DMS79 (cell line): ENCODE data around the gene P2RX3.
"Not testable (repeated sequence)": the region's sequence is repeated elsewhere in the genome, so short reads cannot be mapped to it uniquely, and the experiment has no call there.

ENCODE experiments used
- DNase-seq: peaks from one replicate; lab custom pipeline; 2025; lab: John Stamatoyannopoulos, UW

The P2RX3 gene

DNA sequence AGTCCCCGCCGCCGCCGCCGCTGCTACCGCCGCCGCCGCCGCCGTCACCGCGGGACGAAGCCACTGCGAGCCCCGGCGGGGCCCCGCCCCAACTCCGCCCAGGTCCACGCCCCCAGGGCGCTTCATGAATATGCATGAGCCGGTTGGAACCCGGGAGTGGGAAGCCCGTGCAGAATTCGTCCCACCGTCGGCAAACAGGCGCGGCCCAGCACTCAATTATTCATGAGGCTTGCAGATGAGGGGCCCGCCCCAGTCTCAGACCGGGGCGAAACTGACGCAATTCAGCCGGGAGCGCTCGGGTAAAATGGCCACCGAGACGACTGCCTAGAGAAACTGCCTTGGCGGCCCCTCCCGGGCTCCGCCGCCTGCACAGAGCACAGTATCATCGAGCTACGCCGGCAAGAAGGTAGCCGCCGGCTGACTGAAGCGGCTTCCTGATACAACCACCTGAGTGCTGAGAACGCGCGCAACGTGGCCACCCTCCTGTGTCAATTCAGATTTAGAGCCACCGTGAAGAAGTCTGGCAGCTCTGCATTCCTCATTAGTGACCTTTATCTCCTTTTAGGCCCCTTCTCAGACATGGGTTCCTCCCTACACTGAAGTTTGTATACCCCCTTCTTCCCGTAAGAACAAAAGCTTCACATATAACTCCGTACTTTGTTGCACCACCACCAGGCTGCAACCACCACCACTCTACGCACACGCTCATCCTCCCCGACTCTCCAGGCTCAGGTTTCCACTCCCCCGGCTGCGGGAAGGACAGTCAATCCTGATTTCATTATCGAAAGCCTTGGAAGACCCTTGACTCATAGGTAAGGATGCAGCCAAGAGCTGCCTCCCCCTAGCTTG is 13.0 kb upstream of the P2RX3 start, which contains the start of gene TNKS1BP1:
Gene TNKS1BP1, minus strand, starts transcription at position 67 of the 849 bp plus-strand sequence. CDS start 3,067 bp downstream, outside the sequence.
- peak; percentile 93 for DNase-seq

DNA sequence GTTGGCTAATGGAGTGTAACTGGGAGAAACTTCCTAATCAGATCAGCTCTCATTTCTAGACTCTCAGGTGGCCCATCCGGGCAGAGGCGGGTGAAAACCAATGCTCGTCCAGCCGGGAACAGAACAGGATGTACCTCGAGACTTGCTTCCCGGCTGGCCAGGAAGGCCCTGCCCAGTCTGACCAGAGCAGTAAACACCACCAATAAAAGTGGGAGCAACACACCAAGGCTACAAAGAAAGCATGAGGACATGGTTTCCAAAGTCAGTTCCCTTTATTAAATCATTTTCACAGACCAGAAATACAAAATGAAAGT is 12.5 kb upstream of the P2RX3 start:
- no peak for DNase-seq

GRCh38 chr11:57327721-57328120 is 10.4 kb upstream of the P2RX3 start:
- DNase-seq = no peak

DNA sequence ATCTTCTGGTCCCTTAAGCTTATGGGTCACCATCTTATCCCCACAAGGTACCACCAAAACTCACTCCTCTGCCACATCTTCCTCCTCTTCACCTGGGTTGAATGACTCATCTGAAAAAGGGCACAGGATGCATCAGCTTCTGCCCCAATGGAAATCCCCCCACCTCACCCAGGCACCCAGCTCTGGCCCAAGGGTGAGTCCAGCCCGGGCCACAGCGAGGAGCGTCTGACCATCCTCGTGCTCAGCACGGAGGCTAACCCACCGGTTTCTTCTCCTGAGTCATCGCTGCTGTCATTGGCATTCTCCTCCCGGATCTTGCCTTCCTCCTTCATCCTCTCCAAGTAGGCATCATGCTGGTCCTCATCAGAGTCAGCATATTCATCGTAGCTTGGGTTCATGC is 8.1 kb upstream of the P2RX3 start:
- no peak for DNase-seq

GRCh38 chr11:57331720-57332119 is 6.4 kb upstream of the P2RX3 start:
- DNase-seq = no peak

- no peak for DNase-seq
These were observed 5.3 kb upstream of the P2RX3 start for GRCh38 chr11:57332694-57333440.

- no peak for DNase-seq
These were observed 3.2 kb upstream of the P2RX3 start for GRCh38 chr11:57335023-57335342.

- DNase-seq = peak; percentile 79
These were observed 2.6 kb upstream of the P2RX3 start, which contains the start of gene SSRP1 for GRCh38 chr11:57335343-57336110. Gene SSRP1 (minus strand): TSS chr11:57335892. CDS start chr11:57335121, 771 bp downstream.

DNA sequence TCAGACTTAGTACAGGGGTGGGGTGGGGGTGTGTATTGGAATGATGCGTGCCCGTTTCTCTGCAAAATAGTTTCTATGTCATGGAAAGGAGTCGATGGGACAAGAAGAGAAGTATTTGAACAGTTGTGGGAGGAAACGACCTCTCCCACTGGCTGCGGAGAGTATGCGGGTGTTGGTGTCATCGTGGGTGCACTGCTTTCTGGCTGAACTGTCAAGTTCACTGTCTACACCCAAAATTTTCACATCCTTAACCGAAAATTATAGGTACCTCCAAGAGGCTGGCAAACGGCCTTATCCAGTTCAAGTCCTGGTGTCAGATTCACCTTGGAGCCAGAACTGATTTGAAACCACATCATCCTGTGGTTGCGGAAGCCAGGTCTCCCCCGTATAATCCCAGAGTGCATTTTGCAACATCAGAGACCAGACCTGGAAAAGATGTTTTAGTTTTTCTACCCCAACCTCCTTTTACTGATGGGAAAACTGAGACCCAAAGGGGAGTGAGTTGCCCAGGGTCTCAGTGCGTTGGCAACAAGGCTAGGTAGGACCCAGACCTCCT is 2.0 kb upstream of the P2RX3 start:
- no peak for DNase-seq

GRCh38 chr11:57336856-57337255 is 1.3 kb upstream of the P2RX3 start:
- not testable (repeated sequence) for DNase-seq

GRCh38 chr11:57339328-57339727 is 1.2 kb downstream of the P2RX3 start:
- DNase-seq = no peak

- DNase-seq = no peak
These were observed 2.0 kb downstream of the P2RX3 start for GRCh38 chr11:57340039-57340615.

GRCh38 chr11:57341250-57341808 is 3.2 kb downstream of the P2RX3 start:
- no peak for DNase-seq

GRCh38 chr11:57342702-57343101 is 4.5 kb downstream of the P2RX3 start:
- DNase-seq = no peak

GRCh38 chr11:57343825-57344224 is 5.7 kb downstream of the P2RX3 start:
- DNase-seq = peak; percentile 70

- no peak for DNase-seq
These were observed 6.7 kb downstream of the P2RX3 start for GRCh38 chr11:57344826-57345225.

DNA sequence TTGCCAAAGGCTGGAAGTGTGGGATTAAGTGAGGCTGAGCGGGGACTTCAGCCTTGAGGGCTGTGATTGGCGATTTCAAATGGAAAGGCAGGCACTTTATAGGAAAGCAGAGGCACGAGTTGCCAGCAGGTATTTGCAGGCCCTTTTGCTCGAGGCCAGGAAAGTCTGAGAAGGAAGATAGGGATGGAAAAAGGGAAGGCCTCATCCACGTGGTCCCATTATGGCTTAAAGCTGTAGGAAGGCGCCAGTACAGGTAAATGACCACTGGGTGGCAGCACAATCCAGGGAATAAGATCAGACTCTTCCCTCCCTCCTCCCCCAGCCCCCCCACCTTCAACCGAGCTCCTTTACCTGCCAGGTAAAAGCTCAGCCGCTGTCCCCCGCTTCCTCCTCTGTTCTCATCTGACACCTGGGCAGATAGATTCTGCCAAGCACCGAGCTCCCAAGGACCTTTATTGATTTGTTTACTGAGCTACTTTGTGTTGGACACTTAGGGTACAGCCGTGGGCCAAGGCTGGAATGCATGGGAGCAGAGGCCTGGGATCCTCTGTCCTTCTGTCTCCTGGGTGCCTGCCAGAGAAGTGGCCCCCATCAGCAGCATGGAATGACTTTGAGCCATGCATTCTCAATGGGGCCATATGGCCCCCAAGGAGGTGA is 7.5 kb downstream of the P2RX3 start:
- peak; percentile 53 for DNase-seq

- DNase-seq = no peak
These were observed 9.2 kb downstream of the P2RX3 start for GRCh38 chr11:57347336-57347735.

DNA sequence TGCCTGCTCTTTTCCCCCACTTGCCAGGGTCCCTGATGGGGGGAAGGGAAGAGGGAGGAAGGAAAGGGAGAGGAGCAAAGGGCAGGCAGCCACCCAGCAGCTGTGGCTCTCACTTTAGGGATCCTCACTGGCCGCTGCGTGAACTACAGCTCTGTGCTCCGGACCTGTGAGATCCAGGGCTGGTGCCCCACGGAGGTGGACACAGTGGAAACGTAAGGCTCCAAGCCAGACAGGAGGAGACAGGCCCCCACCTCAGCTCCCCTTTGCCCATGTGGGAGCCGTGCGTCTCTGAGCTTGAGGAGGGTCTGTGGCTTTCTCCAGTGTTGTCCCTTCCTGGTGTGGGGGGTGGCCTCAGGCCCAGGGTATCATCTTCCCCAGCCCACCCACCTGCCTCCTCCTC is 9.9 kb downstream of the P2RX3 start:
- no peak for DNase-seq

DNA sequence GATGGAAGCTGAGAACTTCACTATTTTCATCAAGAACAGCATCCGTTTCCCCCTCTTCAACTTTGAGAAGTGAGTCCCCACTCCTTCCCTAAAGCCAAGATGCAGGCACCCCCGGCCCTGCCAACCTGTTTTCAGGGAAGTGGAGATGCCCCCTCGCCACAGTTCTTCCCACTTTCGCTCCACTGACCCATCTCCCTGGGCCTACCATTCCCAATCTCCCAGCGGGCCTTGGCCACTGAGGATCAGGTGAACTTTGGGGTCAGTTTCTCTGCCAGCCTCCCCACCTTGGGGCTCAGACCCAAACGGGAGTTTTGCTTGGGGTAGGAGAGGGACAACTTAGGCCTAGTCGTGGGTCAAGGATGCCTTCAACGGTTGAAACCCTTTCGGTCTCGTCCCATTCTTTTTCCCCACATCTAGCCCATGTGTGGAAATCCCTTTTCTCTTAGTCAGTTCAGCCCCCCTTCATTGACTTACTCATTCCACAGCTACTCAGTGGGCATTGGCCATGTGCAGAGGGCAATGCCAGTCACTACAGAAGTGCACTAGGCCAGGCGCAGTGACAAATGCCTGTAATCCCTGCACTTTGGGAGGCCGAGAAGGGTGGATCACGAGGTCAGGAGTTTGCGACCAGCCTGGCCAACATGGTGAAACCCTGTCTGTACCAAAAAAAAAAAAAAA is 10.6 kb downstream of the P2RX3 start:
- DNase-seq = no peak
